ENCODE data around the gene WDR47. TPM values are rescaled to one million over a fixed set of nuclear protein-coding genes. Genes with fewer than 3 reads are reported as not detected.

WDR47 gene
- polyA plus RNA-seq, 1 donor from 2014 or later: 65.7 TPM

GRCh38 chr1:109046671-109047070 is 4.8 kb upstream of the WDR47 start:
- Histone ChIP-seq H3K27me3 (ENCODE audit: insufficient read depth, low read depth, low read length) (no peaks in the 10 kb centered on the region), H3K27ac (ENCODE audit: low read length) (no peak overlapping the region), H3K36me3 (ENCODE audit: insufficient read depth, low read length) (no peaks in the 10 kb centered on the region), H3K79me2 (replicated peaks; ENCODE audit: insufficient read depth, low read length) (no peaks in the 10 kb centered on the region), H3K9me3 (ENCODE audit: low read length) (no peaks in the 10 kb centered on the region), H3F3A (ENCODE audit: insufficient read depth, low read length, poor library complexity, severe bottlenecking) (no peaks in the 10 kb centered on the region), H3K4me3 (ENCODE audit: low read length) (no peak overlapping the region), H3K4me2 (ENCODE audit: low read length) (no peak overlapping the region), H4K20me1 (ENCODE audit: insufficient read depth) (no peaks in the 10 kb centered on the region), H3K9ac (ENCODE audit: low read length) (no peak overlapping the region), H3K9me2 (ENCODE audit: insufficient read depth, low read length) (no peaks in the 10 kb centered on the region), H2AFZ (ENCODE audit: low read depth, low read length) (no peak overlapping the region)
- no peak for TF ChIP-seq MXI1 (conservative IDR thresholded peaks at IDR 0.05; ENCODE audit: poor library complexity, severe bottlenecking)
- no peak for TF ChIP-seq EP300 (conservative IDR thresholded peaks at IDR 0.05; ENCODE audit: poor library complexity, severe bottlenecking)
- no peak for TF ChIP-seq CTCF (IDR thresholded peaks at IDR 0.05; ENCODE audit: poor library complexity, severe bottlenecking)
- TF ChIP-seq EZH2 (IDR thresholded peaks at IDR 0.05; ENCODE audit: borderline replicate concordance, insufficient read depth, low read length, poor library complexity, severe bottlenecking): no peak
- TF ChIP-seq REST (IDR thresholded peaks at IDR 0.05; ENCODE audit: borderline replicate concordance): no peak
- TF ChIP-seq POLR2AphosphoS5 (IDR thresholded peaks at IDR 0.05): no peak
- no peak for TF ChIP-seq RAD21 (conservative IDR thresholded peaks at IDR 0.05)
- no peak for TF ChIP-seq TAF1 (IDR thresholded peaks at IDR 0.05; ENCODE audit: low read depth)
- no peak for TF ChIP-seq SMC3 (conservative IDR thresholded peaks at IDR 0.05; ENCODE audit: poor library complexity)

DNA sequence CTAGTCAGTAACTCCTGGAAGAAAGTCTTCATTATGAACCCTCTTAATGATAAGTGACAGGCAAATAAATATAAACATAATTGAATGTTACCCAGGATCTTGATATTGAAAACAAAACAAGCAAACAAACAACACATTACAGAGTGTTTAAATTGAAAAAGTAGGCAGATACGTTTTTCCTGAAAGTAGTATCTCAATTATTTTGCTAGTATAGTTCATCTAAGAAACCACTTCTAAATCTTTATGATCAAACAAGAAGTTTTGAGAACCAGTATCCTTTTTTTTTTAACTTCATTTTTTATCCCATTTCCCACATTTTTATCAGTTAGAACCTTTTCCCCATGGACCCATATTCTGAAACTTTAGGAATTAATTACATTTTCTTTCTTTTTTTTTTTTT is 3.7 kb upstream of the WDR47 start:
- Histone ChIP-seq H3K9ac (ENCODE audit: low read length) (no peak overlapping the region), H3K36me3 (ENCODE audit: insufficient read depth, low read length) (no peaks in the 10 kb centered on the region), H3K27me3 (ENCODE audit: insufficient read depth, low read depth, low read length) (no peaks in the 10 kb centered on the region), H3K79me2 (replicated peaks; ENCODE audit: insufficient read depth, low read length) (peaks cover 3% of the 10 kb centered on the region), H3K4me3 (ENCODE audit: low read length) (no peak overlapping the region), H2AFZ (ENCODE audit: low read depth, low read length) (no peak overlapping the region), H3K9me3 (ENCODE audit: low read length) (no peaks in the 10 kb centered on the region), H3K4me2 (ENCODE audit: low read length) (no peak overlapping the region), H4K20me1 (ENCODE audit: insufficient read depth) (no peaks in the 10 kb centered on the region), H3F3A (ENCODE audit: insufficient read depth, low read length, poor library complexity, severe bottlenecking) (peaks cover under 1% of the 10 kb centered on the region), H3K9me2 (ENCODE audit: insufficient read depth, low read length) (no peaks in the 10 kb centered on the region), H3K27ac (ENCODE audit: low read length) (no peak overlapping the region)
- TF ChIP-seq CTCF (IDR thresholded peaks at IDR 0.05; ENCODE audit: poor library complexity, severe bottlenecking): no peak
- no peak for TF ChIP-seq REST (IDR thresholded peaks at IDR 0.05; ENCODE audit: borderline replicate concordance)
- no peak for TF ChIP-seq TAF1 (IDR thresholded peaks at IDR 0.05; ENCODE audit: low read depth)
- no peak for TF ChIP-seq SMC3 (conservative IDR thresholded peaks at IDR 0.05; ENCODE audit: poor library complexity)
- no peak for TF ChIP-seq EZH2 (IDR thresholded peaks at IDR 0.05; ENCODE audit: borderline replicate concordance, insufficient read depth, low read length, poor library complexity, severe bottlenecking)
- no peak for TF ChIP-seq POLR2AphosphoS5 (IDR thresholded peaks at IDR 0.05)
- TF ChIP-seq RAD21 (conservative IDR thresholded peaks at IDR 0.05): no peak
- TF ChIP-seq EP300 (conservative IDR thresholded peaks at IDR 0.05; ENCODE audit: poor library complexity, severe bottlenecking): no peak
- no peak for TF ChIP-seq MXI1 (conservative IDR thresholded peaks at IDR 0.05; ENCODE audit: poor library complexity, severe bottlenecking)

Data from neural cell (in vitro differentiated cells).